IMR-90 (cell line): ENCODE data around the gene SGK2.

Source experiments
- BHLHE40 ChIP-seq: fragments of 150-350 bp; IDR thresholded peaks from 2 replicates; pipeline ENCODE4 v1.6.1; 2016; ENCODE audit warnings: mild to moderate bottlenecking, low read depth, low read length
- ELK1 ChIP-seq: fragments of 150-350 bp; IDR thresholded peaks from 2 replicates; pipeline ENCODE4 v1.6.1; 2016; ENCODE audit warnings: low read depth, mild to moderate bottlenecking, low read length, moderate library complexity, borderline replicate concordance
- FOS ChIP-seq: fragments of 150-350 bp; IDR thresholded peaks from 2 replicates; pipeline ENCODE4 v1.6.1; 2016; ENCODE audit warnings: low read depth, low read length
- MAFK ChIP-seq: IDR thresholded peaks from 2 replicates; pipeline ENCODE4 v1.6.1; 2012; ENCODE audit warnings: low read depth, low read length, improper control_type of control experiment
- MAZ ChIP-seq: IDR thresholded peaks from 2 replicates; pipeline ENCODE4 v1.6.1; 2012; ENCODE audit warnings: low read depth, mild to moderate bottlenecking, low read length, improper control_type of control experiment, moderate library complexity, borderline replicate concordance
- MXI1 ChIP-seq: IDR thresholded peaks from 2 replicates; pipeline ENCODE4 v1.6.1; 2012; ENCODE audit warnings: low read depth, mild to moderate bottlenecking, low read length, moderate library complexity, borderline replicate concordance
- POLR2A ChIP-seq: IDR thresholded peaks from 2 replicates; pipeline ENCODE4 v1.6.1; 2012; ENCODE audit warnings: mild to moderate bottlenecking, low read depth, low read length
- RAD21 ChIP-seq: IDR thresholded peaks from 2 replicates; pipeline ENCODE4 v1.6.1; 2012; ENCODE audit warnings: low read length, improper control_type of control experiment
- RFX5 ChIP-seq: IDR thresholded peaks from 2 replicates; pipeline ENCODE4 v1.8.0; 2012; ENCODE audit warnings: low read depth, mild to moderate bottlenecking, low read length, moderate library complexity
- SMC3 ChIP-seq: fragments of 150-350 bp; IDR thresholded peaks from 2 replicates; pipeline ENCODE4 v1.6.1; 2016; ENCODE audit warnings: low read depth, mild to moderate bottlenecking, antibody characterized with exemption, low read length, moderate library complexity
- USF2 ChIP-seq: fragments of 150-350 bp; IDR thresholded peaks from 2 replicates; pipeline ENCODE4 v1.6.1; 2017; ENCODE audit warnings: mild to moderate bottlenecking, antibody characterized with exemption, low read length, low read depth
- TF ChIP-seq, protein P1 (sequence below): conservative IDR thresholded peaks from 2 replicates; pipeline ENCODE4 v1.5.1; 2012; ENCODE audit warnings: mild to moderate bottlenecking, low read depth, low read length, improper control_type of control experiment

DNA sequence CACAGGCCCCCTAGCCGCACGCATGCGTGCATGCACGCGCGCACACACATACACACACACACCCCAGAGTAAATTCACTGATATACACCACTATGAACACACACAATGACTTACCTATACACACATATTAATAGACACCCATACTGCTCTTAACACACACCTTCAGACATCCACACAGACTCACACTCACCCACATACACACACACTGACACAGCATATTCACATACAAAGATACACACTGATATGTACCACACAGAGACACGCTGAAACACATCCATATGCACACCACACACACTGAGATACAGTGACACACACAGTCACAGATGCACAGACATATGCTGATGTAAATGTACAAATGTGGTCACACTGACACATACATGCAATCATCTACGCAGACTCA is 5.6 kb downstream of the SGK2 start:
- TF ChIP-seq FOS (no peak), MAFK (no peak), POLR2A (no peak), MXI1 (no peak), SMC3 (no peak), USF2 (no peak), BHLHE40 (no peak), MAZ (no peak), RFX5 (no peak), ELK1 (no peak), RAD21 (no peak)
- TF ChIP-seq, protein P1, sequence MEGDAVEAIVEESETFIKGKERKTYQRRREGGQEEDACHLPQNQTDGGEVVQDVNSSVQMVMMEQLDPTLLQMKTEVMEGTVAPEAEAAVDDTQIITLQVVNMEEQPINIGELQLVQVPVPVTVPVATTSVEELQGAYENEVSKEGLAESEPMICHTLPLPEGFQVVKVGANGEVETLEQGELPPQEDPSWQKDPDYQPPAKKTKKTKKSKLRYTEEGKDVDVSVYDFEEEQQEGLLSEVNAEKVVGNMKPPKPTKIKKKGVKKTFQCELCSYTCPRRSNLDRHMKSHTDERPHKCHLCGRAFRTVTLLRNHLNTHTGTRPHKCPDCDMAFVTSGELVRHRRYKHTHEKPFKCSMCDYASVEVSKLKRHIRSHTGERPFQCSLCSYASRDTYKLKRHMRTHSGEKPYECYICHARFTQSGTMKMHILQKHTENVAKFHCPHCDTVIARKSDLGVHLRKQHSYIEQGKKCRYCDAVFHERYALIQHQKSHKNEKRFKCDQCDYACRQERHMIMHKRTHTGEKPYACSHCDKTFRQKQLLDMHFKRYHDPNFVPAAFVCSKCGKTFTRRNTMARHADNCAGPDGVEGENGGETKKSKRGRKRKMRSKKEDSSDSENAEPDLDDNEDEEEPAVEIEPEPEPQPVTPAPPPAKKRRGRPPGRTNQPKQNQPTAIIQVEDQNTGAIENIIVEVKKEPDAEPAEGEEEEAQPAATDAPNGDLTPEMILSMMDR: no peak
